A549 (cell line): ENCODE data around the gene DCLK1. TPM values are rescaled to one million over a fixed set of nuclear protein-coding genes. Genes with fewer than 3 reads are reported as not detected.

Source experiments
- ATAC-seq, 2 experiments: fragments of 200-7000 bp in 1 of 2; fragments of >200 bp in 1 of 2; cut with Nextera tagmentation in 1 of 2; cut with Tn5 transposase in 1 of 2; 3 replicates each; pipeline versions ENCODE4 v1.8.0 to v1.9.1; 2018 to 2020; ENCODE audit warnings: mild to moderate bottlenecking in 1 of 2, moderate library complexity in 1 of 2
- CTCF ChIA-PET: fragments of 300-600 bp; sonication (Branson Sonifier 250); formaldehyde crosslinking; extraction: SDS; loops from one replicate; lab custom pipeline; 2021; ENCODE audit warnings: antibody characterized with exemption, inconsistent platforms; lab: Yijun Ruan, JAX
- POLR2A ChIA-PET: fragments of 350-600 bp; formaldehyde crosslinking; extraction: SDS; loops from one replicate; lab custom pipeline; 2021; ENCODE audit warnings: antibody characterized with exemption, inconsistent platforms; lab: Yijun Ruan, JAX
- DNase-seq, 2 experiments: peaks; one replicate each; pipeline versions ENCODE4 v3.0.0 to v3.0.0-alpha.2; 2011 to 2016; ENCODE audit warnings: low read depth in 1 of 2, low spot score in 1 of 2
- FAIRE-seq: peaks from 2 replicates; lab custom pipeline; 2011; peaks lifted over from hg19 to GRCh38; lab: Jason Lieb, UNC
- H3K27ac ChIP-seq, 2 experiments: fragments of >200 bp; sonication (Bioruptor Twin); formaldehyde crosslinking; 3 replicates each; pipeline ENCODE4 v1.5.1; 2016 to 2017
- H3K4me1 ChIP-seq: fragments of >200 bp; sonication (Bioruptor Twin); formaldehyde crosslinking; 3 replicates; pipeline ENCODE4 v1.6.1; 2016
- H3K4me2 ChIP-seq: fragments of >200 bp; sonication (Bioruptor Twin); formaldehyde crosslinking; 3 replicates; pipeline ENCODE4 v1.6.1; 2016
- H3K4me3 ChIP-seq: fragments of >200 bp; sonication (Bioruptor Twin); formaldehyde crosslinking; 3 replicates; pipeline ENCODE4 v1.5.1; 2016
- H3K9me3 ChIP-seq: fragments of >200 bp; sonication (Bioruptor Twin); formaldehyde crosslinking; 3 replicates; pipeline ENCODE4 v1.6.1; 2016
- EHMT2 ChIP-seq: fragments of 200-600 bp; sonication (generic); IDR thresholded peaks from 2 replicates; pipeline ENCODE4 v1.6.1; 2016; ENCODE audit warnings: antibody characterized with exemption, low read depth, mild to moderate bottlenecking, moderate library complexity
- ESRRA ChIP-seq: fragments of 150-350 bp; IDR thresholded peaks from 2 replicates; pipeline ENCODE4 v1.6.1; 2014; ENCODE audit warnings: mild to moderate bottlenecking, low read length, borderline replicate concordance
- FOXS1 ChIP-seq: fragments of 250-450 bp; sonication (Bioruptor Pico); IDR thresholded peaks from 2 replicates; pipeline ENCODE4 v1.5.0; 2020; ENCODE audit warnings: mild to moderate bottlenecking, moderate library complexity
- HEYL ChIP-seq: fragments of 250-450 bp; sonication (Bioruptor Pico); IDR thresholded peaks from 2 replicates; pipeline ENCODE4 v1.8.0; 2021; ENCODE audit warnings: mild to moderate bottlenecking, moderate library complexity
- HMGXB4 ChIP-seq: fragments of 250-450 bp; sonication (Bioruptor Pico); IDR thresholded peaks from 2 replicates; pipeline ENCODE4 v1.5.0; 2021; ENCODE audit warnings: mild to moderate bottlenecking, moderate library complexity, borderline replicate concordance
- HOXA7 ChIP-seq: fragments of 250-450 bp; sonication (Bioruptor Pico); IDR thresholded peaks from 2 replicates; pipeline ENCODE4 v1.5.0; 2020; ENCODE audit warnings: mild to moderate bottlenecking, moderate library complexity
- JUNB ChIP-seq: fragments of >200 bp; sonication (Bioruptor Twin); formaldehyde crosslinking; IDR thresholded peaks from 2 replicates; pipeline ENCODE4 v1.6.1; 2016
- KDM1A ChIP-seq: fragments of 200-600 bp; sonication (generic); IDR thresholded peaks from 2 replicates; pipeline ENCODE4 v1.6.1; 2016; ENCODE audit warnings: low read depth, mild to moderate bottlenecking
- KDM5A ChIP-seq: fragments of 200-600 bp; sonication (generic); IDR thresholded peaks from 2 replicates; pipeline ENCODE4 v1.6.1; 2016; ENCODE audit warnings: antibody characterized with exemption, mild to moderate bottlenecking
- MAFK ChIP-seq: fragments of 450-650 bp; IDR thresholded peaks from 2 replicates; pipeline ENCODE4 v1.6.1; 2014; ENCODE audit not compliant: partially characterized antibody
- NPAS2 ChIP-seq: fragments of 250-450 bp; sonication (Bioruptor Pico); IDR thresholded peaks from 2 replicates; pipeline ENCODE4 v1.8.0; 2022; ENCODE audit warnings: mild to moderate bottlenecking, moderate library complexity, borderline replicate concordance
- NR3C1 ChIP-seq: fragments of >200 bp; sonication (Bioruptor Twin); formaldehyde crosslinking; IDR thresholded peaks from 3 replicates; pipeline ENCODE4 v1.6.1; 2017
- PHF8 ChIP-seq: fragments of 200-600 bp; sonication (generic); IDR thresholded peaks from 2 replicates; pipeline ENCODE4 v1.6.1; 2016; ENCODE audit warnings: low read depth, mild to moderate bottlenecking, antibody characterized with exemption, moderate library complexity, borderline replicate concordance
- POLR2A ChIP-seq: IDR thresholded peaks from 2 replicates; pipeline ENCODE4 v1.6.1; 2012; ENCODE audit warnings: mild to moderate bottlenecking, low read length
- POLR2AphosphoS2 ChIP-seq: conservative IDR thresholded peaks from 2 replicates; pipeline ENCODE4 v1.6.1; 2012; ENCODE audit warnings: low read length, improper control_type of control experiment, inconsistent platforms
- RAD21 ChIP-seq, 2 experiments: fragments of >200 bp in 1 of 2; sonication (Bioruptor Twin) in 1 of 2; formaldehyde crosslinking in 1 of 2; IDR thresholded peaks in 1 of 2; conservative IDR thresholded peaks in 1 of 2; 2 replicates in 1 of 2; 3 replicates in 1 of 2; pipeline ENCODE4 v1.6.1; 2012 to 2018; ENCODE audit warnings: inconsistent platforms in 1 of 2
- SMC3 ChIP-seq: fragments of >200 bp; sonication (Bioruptor Twin); formaldehyde crosslinking; IDR thresholded peaks from 3 replicates; pipeline ENCODE4 v1.6.1; 2018; ENCODE audit warnings: inconsistent platforms
- SREBF2 ChIP-seq: fragments of 450-650 bp; IDR thresholded peaks from 2 replicates; pipeline ENCODE4 v1.6.1; 2014; ENCODE audit warnings: mild to moderate bottlenecking, moderate library complexity
- TP53 ChIP-seq: fragments of 250-450 bp; sonication (Bioruptor Pico); IDR thresholded peaks from 2 replicates; pipeline ENCODE4 v1.5.0; 2021; ENCODE audit warnings: mild to moderate bottlenecking, moderate library complexity
- ZC3H11A ChIP-seq: fragments of 450-650 bp; IDR thresholded peaks from 2 replicates; pipeline ENCODE4 v1.6.1; 2014; ENCODE audit warnings: antibody characterized with exemption, mild to moderate bottlenecking
- WGBS: methylation state at CpG from one replicate; pipeline ENCODE4 v1.1.6; 2017; ENCODE audit errors: missing lambda C conversion rate; 5-methylcytosine and 5-hydroxymethylcytosine counted together
- polyA plus RNA-seq, 4 experiments: library from polyadenylated mRNA; depleted of rRNA in 3 of 4; stranded (reverse); fragments of >200 nt; fragmentation: RNase III in 1 of 4; extraction: RNeasy Plus Mini Kit Qiagen cat#74134 plus additional on column Dnase treatment in 1 of 4; gene quantifications; 2 replicates in 3 of 4; 3 replicates in 1 of 4; pipeline ENCODE4 v1.2.3, GENCODE V29; 2011 to 2017
- TF ChIP-seq, protein P1 (sequence below): fragments of >200 bp; sonication (Bioruptor Twin); formaldehyde crosslinking; IDR thresholded peaks from 3 replicates; pipeline ENCODE4 v1.5.1; 2016

The DCLK1 gene
- polyA plus RNA-seq, 2 of the 4 experiments (the other 2 are of a cell fraction), result 0.13 to 0.21 TPM

DNA sequence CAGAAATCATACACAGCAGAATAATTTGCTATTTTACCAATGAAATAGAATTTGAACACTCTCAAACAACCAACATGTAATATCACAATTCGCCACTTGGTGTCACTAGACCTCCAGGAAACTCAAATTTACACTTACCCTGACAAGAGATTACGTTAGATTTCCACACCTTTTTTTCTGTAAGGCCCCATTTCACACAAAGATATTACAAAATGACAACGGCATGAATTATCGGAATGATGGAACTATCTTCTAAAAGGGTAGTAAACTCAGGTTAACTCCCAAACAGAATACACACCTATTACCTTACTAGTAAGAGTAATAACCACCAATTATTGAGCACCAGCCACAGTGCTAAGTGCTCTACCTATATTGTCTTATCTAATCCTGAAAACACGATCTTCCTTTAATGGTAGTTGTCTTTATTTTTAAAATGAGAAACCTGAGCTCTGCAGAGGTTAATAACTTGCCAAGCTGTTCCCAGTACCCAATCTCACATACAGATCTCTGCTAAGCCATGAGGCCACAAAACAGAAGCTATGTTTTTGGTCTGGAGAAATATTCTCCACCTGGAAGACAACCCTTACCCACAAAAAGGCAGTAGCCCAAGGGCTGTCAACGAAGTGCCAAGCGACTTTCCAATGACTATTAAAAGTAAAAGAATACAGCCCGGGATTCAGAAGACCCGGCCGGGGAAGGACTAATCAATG lies 152.4 kb downstream of the DCLK1 start:
- POLR2A ChIA-PET, result no interaction called here
- no peaks in the 10 kb centered on the region for H3K9me3 ChIP-seq
- TF ChIP-seq HEYL (no peak), HOXA7 (CRISPR knock-in tag) (no peak), HMGXB4 (CRISPR knock-in tag) (no peak), MAFK (no peak), POLR2A (no peak), KDM5A (no peak), NPAS2 (no peak), FOXS1 (CRISPR knock-in tag) (no peak), RAD21 (conservative IDR thresholded peaks at IDR 0.05 in 1 of 2, IDR thresholded peaks at IDR 0.05 in 1 of 2) (peak; percentile 74 to 78), SMC3 (peak; percentile 44; the same call in 2 of the 3 replicates), TP53 (no peak), JUNB (no peak), KDM1A (no peak), NR3C1 (no peak)
- TF ChIP-seq, protein P1, sequence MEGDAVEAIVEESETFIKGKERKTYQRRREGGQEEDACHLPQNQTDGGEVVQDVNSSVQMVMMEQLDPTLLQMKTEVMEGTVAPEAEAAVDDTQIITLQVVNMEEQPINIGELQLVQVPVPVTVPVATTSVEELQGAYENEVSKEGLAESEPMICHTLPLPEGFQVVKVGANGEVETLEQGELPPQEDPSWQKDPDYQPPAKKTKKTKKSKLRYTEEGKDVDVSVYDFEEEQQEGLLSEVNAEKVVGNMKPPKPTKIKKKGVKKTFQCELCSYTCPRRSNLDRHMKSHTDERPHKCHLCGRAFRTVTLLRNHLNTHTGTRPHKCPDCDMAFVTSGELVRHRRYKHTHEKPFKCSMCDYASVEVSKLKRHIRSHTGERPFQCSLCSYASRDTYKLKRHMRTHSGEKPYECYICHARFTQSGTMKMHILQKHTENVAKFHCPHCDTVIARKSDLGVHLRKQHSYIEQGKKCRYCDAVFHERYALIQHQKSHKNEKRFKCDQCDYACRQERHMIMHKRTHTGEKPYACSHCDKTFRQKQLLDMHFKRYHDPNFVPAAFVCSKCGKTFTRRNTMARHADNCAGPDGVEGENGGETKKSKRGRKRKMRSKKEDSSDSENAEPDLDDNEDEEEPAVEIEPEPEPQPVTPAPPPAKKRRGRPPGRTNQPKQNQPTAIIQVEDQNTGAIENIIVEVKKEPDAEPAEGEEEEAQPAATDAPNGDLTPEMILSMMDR, result peak; percentile 71
- TF ChIP-seq, all 56 proteins: peak for 3
- FAIRE-seq (no peak), ATAC-seq (peak in 1 of 2 experiments; percentile 60; a peak in 1 of 6 replicates), DNase-seq (peak; percentile 12 to 40)
- H3K4me2 ChIP-seq, result no peak overlapping the region
- CTCF ChIA-PET, result interaction anchor here (0.5 to 6.5 kb wide), 12 partner anchors 8 to 841 kb away, joined by 3 to 88 read pairs (median 5); no protein-coding TSS in a partner anchor
- H3K4me1 ChIP-seq, result no peaks in the 10 kb centered on the region
- no peak overlapping the region for H3K4me3 ChIP-seq
- 37% methylated on average over 10 of the region's 10 CpGs for WGBS
- H3K27ac ChIP-seq, result no peak overlapping the region

GRCh38 chr13:35977060-35977459 lies 154.1 kb downstream of the DCLK1 start:
- WGBS, result 2% methylated on average over 2 of the region's 2 CpGs
- no peak overlapping the region for H3K27ac ChIP-seq
- ChIA-PET POLR2A (no interaction called here), CTCF (interaction anchor here (0.5 to 6.5 kb wide), 8 partner anchors 10 to 312 kb away, joined by 3 to 88 read pairs (median 6); no protein-coding TSS in a partner anchor)
- H3K9me3 ChIP-seq, result no peaks in the 10 kb centered on the region
- DNase-seq (no peak), FAIRE-seq (no peak), ATAC-seq (no peak)
- no peaks in the 10 kb centered on the region for H3K4me1 ChIP-seq
- no peak for TF ChIP-seq SREBF2
- TF ChIP-seq JUNB, result no peak
- TF ChIP-seq KDM5A, result no peak
- TF ChIP-seq PHF8, result no peak
- TF ChIP-seq HEYL, result no peak
- TF ChIP-seq ESRRA, result no peak
- no peak for TF ChIP-seq POLR2AphosphoS2
- no peak for TF ChIP-seq EHMT2
- TF ChIP-seq ZC3H11A, result no peak
- no peak for TF ChIP-seq MAFK
- no peak overlapping the region for H3K4me2 ChIP-seq
- no peak overlapping the region for H3K4me3 ChIP-seq
